HG03139 (cell line): ENCODE measurements around the gene IL16.
"Not testable (repeated sequence)": the region's sequence is repeated elsewhere in the genome, so short reads cannot be mapped to it uniquely, and the experiment has no call there.

Experiments
- ATAC-seq: cut with Tn5 transposase; IDR thresholded peaks from one replicate; pipeline ENCODE4 v1.9.1; 2021; ENCODE audit not compliant: unreplicated experiment

Gene IL16

GRCh38 chr15:81331600-81331999, 134.9 kb downstream of the IL16 start:
- ATAC-seq: no peak

- ATAC-seq: no peak
Measured at GRCh38 chr15:81332326-81332725, 135.6 kb downstream of the IL16 start.

- no peak for ATAC-seq
Measured at GRCh38 chr15:81333363-81333762, 136.7 kb downstream of the IL16 start.

- no peak for ATAC-seq
Measured at GRCh38 chr15:81334768-81335435, 138.2 kb downstream of the IL16 start.

GRCh38 chr15:81335631-81336030, 139.0 kb downstream of the IL16 start:
- ATAC-seq: no peak

- ATAC-seq: no peak
Measured at GRCh38 chr15:81336568-81336967, 139.9 kb downstream of the IL16 start.

GRCh38 chr15:81337241-81337640, 140.6 kb downstream of the IL16 start:
- ATAC-seq: no peak

- no peak for ATAC-seq
Measured at GRCh38 chr15:81337713-81338157, 141.1 kb downstream of the IL16 start.

- no peak for ATAC-seq
Measured at GRCh38 chr15:81338170-81339007, 141.7 kb downstream of the IL16 start.

GRCh38 chr15:81339321-81339720, 142.6 kb downstream of the IL16 start:
- ATAC-seq: no peak

- ATAC-seq: no peak
Measured at GRCh38 chr15:81339851-81340250, 143.2 kb downstream of the IL16 start.

GRCh38 chr15:81341351-81341750, 144.7 kb downstream of the IL16 start:
- ATAC-seq: no peak

GRCh38 chr15:81343371-81343770, 146.7 kb downstream of the IL16 start:
- no peak for ATAC-seq

GRCh38 chr15:81346611-81347010, 149.9 kb downstream of the IL16 start:
- ATAC-seq: no peak

- no peak for ATAC-seq
Measured at GRCh38 chr15:81347910-81348309, 151.2 kb downstream of the IL16 start.

- not testable (repeated sequence) for ATAC-seq
Measured at GRCh38 chr15:81348691-81349090, 152.0 kb downstream of the IL16 start.

- no peak for ATAC-seq
Measured at GRCh38 chr15:81349271-81349670, 152.6 kb downstream of the IL16 start.

- ATAC-seq: no peak
Measured at GRCh38 chr15:81351651-81352050, 155.0 kb downstream of the IL16 start.

- ATAC-seq: no peak
Measured at GRCh38 chr15:81356252-81356651, 159.6 kb downstream of the IL16 start.

GRCh38 chr15:81357180-81357686, 160.6 kb downstream of the IL16 start:
- ATAC-seq: no peak

- ATAC-seq: no peak
Measured at GRCh38 chr15:81358248-81358647, 161.6 kb downstream of the IL16 start.

- no peak for ATAC-seq
Measured at GRCh38 chr15:81360491-81360890, 163.8 kb downstream of the IL16 start.
